Aorta (tissue), 5 donors: Measurements from ENCODE around the gene PHF13. TPM values are rescaled to one million over a fixed set of nuclear protein-coding genes. Genes with fewer than 3 reads are reported as not detected.
"Not testable (repeated sequence)": the region's sequence is repeated elsewhere in the genome, so short reads cannot be mapped to it uniquely, and the experiment has no call there.

Experiments
- ATAC-seq: fragments of 200-7000 bp; cut with Tn5 transposase; one replicate; pipeline ENCODE4 v1.9.1; 2022; ENCODE audit warnings: moderate library complexity; ENCODE audit not compliant: low FRiP score
- DNase-seq, 2 donors: peaks; one replicate each; pipeline ENCODE4 v3.0.0-alpha.2; 2020
- H3K27ac ChIP-seq, 2 donors: one replicate each; pipeline ENCODE4 v1.5.1; 2013; ENCODE audit warnings: low read length in 2 of 2, mild to moderate bottlenecking in 2 of 2, moderate library complexity in 2 of 2, control low read depth in 1 of 2, inconsistent platforms in 1 of 2, low read depth in 1 of 2
- H3K27me3 ChIP-seq, 2 donors: one replicate each; pipeline ENCODE4 v1.6.1; 2013; ENCODE audit warnings: control low read depth in 1 of 2, low read length in 1 of 2, mild to moderate bottlenecking in 1 of 2, moderate library complexity in 1 of 2; ENCODE audit not compliant: insufficient read depth in 2 of 2, control insufficient read depth in 1 of 2
- H3K36me3 ChIP-seq, 2 donors: one replicate each; pipeline ENCODE4 v1.6.1; 2013; ENCODE audit warnings: control low read depth in 1 of 2, low read length in 1 of 2, mild to moderate bottlenecking in 1 of 2; ENCODE audit not compliant: insufficient read depth in 2 of 2, control insufficient read depth in 1 of 2
- H3K4me1 ChIP-seq, 2 donors: one replicate each; pipeline ENCODE4 v1.6.1; 2013; ENCODE audit warnings: low read length in 2 of 2, control low read depth in 1 of 2, mild to moderate bottlenecking in 1 of 2, moderate library complexity in 1 of 2; ENCODE audit not compliant: insufficient read depth in 2 of 2, control insufficient read depth in 1 of 2
- H3K4me3 ChIP-seq, 2 donors: one replicate each; pipeline ENCODE4 v1.5.1; 2013; ENCODE audit warnings: low read length in 2 of 2, control low read depth in 1 of 2, mild to moderate bottlenecking in 1 of 2
- H3K9me3 ChIP-seq: one replicate; pipeline ENCODE4 v1.6.1; 2013; ENCODE audit warnings: mild to moderate bottlenecking, low read length; ENCODE audit not compliant: control insufficient read depth
- WGBS, 2 donors: extraction: QIAGEN DNeasy Blood & Tissue Kit; methylation state at CpG; one replicate each; pipeline ENCODE4 v1.1.7; 2013; 5-methylcytosine and 5-hydroxymethylcytosine counted together
- intact Hi-C, 2 donors: fragments of 100-400 bp; cut with DNase I; formaldehyde crosslinking; loops; one replicate each; pipeline versions ENCODE4 v1.14.2 to v1.15.0; 2022
- polyA plus RNA-seq, 2 donors: library from polyadenylated mRNA; stranded (reverse); fragments of 200-250 nt; gene quantifications; one replicate each; pipeline ENCODE4 v1.2.3, GENCODE V29; 2013
- total RNA-seq, 2 donors: library from RNA; stranded (reverse); fragmentation: NEBNext Ultra II Directional; extraction: Animal tissue kit (Norgen Biotek cat#: 25700); gene quantifications; one replicate each; pipeline ENCODE4 v1.2.1, GENCODE V29; 2021
- donor health status: healthy with polysubstance abuse.
- donor health status: Bipolar disorder and iron deficiency.
- donor health status: DM: no; HTN: no; CAD: no.
- donor health status: DM: no; HTN: no; CAD: no.
- donor health status: DM: yes; HTN: yes; CAD: no.

PHF13 gene
- total and polyA plus RNA-seq, 4 donors: 3.6 to 19.3 (median 14.9) TPM

GRCh38 chr1:6632588-6633514, 19.3 kb downstream of the PHF13 start:
- DNase-seq (no peak), ATAC-seq (no peak)
- Histone ChIP-seq H3K9me3 (no peaks in the 10 kb centered on the region), H3K4me1 (no peaks in the 10 kb centered on the region), H3K27ac (no peak overlapping the region), H3K36me3 (peaks cover 0 to 7% of the 10 kb centered on the region in 2 donors), H3K4me3 (no peak overlapping the region), H3K27me3 (no peaks in the 10 kb centered on the region)
- intact Hi-C loops: no loop called here
- 86% methylated on average over 29 to 30 of the region's 30 CpGs for WGBS, 2 donors

DNA sequence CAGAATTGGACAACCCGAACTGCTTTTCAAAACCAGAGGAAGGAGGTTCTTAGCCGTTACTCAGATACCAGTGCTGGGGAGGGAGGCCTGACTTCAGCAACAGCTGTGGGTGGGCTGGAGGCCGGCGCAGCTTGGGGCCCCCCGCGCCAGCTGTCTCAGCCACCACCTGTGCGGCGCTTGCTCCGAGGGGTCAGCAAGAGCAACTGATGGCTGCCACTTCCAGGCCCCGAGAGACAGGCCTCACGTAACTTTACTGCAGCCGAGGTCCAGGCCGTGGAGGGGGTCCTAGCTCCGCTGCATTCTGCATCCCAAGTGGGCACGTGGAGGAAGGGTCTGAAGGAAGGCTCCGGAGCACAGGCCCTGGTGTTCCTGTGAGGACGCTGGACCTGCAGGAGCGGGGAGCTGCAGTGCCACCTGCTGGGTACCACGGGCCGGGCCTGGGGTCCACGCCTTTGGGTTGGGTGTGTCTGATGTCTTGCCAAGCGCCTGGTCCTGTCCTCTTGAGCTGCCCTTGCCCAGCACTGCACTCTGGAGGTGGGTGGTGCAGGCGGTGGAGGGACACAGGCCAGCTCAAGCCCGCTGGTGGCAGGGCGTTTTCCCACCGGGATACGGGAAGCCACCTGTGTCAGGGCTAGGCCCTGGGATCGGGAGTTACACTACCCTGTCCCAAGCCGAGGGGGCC, 21.0 kb downstream of the PHF13 start:
- WGBS, 2 donors: 66 to 67% methylated on average over 27 to 29 of the region's 29 CpGs
- Histone ChIP-seq H3K4me3 (no peak overlapping the region), H3K27ac (no peak overlapping the region), H3K9me3 (no peaks in the 10 kb centered on the region), H3K27me3 (no peaks in the 10 kb centered on the region), H3K36me3 (peaks cover 0 to 6% of the 10 kb centered on the region in 2 donors), H3K4me1 (no peaks in the 10 kb centered on the region)
- DNase-seq (peak; percentile 66 to 85), ATAC-seq (peak; percentile 27)
- intact Hi-C loops: no loop called here

- Histone ChIP-seq H3K27ac (no peak overlapping the region), H3K4me1 (no peaks in the 10 kb centered on the region), H3K27me3 (no peaks in the 10 kb centered on the region), H3K4me3 (no peak overlapping the region), H3K9me3 (no peaks in the 10 kb centered on the region), H3K36me3 (peaks cover 0 to 6% of the 10 kb centered on the region in 2 donors)
- no peak for ATAC-seq
- DNase-seq: no peak
- intact Hi-C loops: no loop called here
- 74% methylated on average over 20 of the region's 20 CpGs for WGBS, 2 donors
Observed at GRCh38 chr1:6635161-6635909, 21.8 kb downstream of the PHF13 start.

DNA sequence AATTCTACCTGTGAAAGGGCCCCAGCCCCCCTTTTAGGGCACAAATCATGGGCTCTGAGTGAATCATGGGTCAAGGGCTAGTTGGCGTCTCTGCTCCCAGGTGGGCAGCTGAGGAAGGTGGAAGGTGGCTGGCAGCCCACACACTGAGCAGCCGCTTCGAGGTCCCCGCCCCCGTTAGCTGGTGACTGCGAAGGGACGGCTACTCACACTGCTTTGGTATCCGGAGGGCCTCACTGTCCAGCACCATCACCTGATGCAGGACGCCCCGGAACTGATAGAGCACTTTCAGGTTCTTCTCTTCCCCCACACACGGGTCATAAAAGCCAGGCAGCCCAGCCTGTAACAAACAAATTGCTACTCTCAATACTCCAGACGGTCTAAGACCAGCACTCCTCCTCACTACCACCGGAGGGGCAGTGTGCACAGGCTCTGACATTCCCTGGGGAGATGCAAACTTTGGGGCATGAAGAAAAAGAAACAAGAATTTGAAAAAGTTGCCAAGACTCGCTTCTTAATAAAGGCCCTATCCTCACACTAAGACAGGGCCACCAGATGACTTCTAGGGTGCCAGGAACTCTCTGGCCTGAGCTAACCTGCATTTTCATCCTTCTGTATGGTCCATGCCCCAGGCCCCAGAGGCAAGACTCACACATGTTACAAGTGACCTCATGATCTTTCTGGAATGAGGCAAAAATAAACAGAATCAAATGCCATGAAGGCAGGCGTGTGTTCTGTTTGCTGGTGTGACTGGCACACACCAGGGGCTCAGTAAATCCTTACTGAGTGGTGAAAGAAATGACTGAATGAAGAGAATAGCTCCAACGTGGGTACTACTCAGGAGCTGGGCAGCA, 22.6 kb downstream of the PHF13 start:
- H3K4me1 ChIP-seq: no peaks in the 10 kb centered on the region
- no peak overlapping the region for H3K4me3 ChIP-seq
- no peaks in the 10 kb centered on the region for H3K27me3 ChIP-seq
- DNase-seq: no peak
- H3K36me3 ChIP-seq: peaks cover 0 to 6% of the 10 kb centered on the region in 2 donors
- no peaks in the 10 kb centered on the region for H3K9me3 ChIP-seq
- intact Hi-C loops: no loop called here
- no peak for ATAC-seq
- peak overlapping the region in 1 of 2 donors; percentile 10 for H3K27ac ChIP-seq
- 61 to 64% methylated on average over 16 of the region's 16 CpGs for WGBS, 2 donors

DNA sequence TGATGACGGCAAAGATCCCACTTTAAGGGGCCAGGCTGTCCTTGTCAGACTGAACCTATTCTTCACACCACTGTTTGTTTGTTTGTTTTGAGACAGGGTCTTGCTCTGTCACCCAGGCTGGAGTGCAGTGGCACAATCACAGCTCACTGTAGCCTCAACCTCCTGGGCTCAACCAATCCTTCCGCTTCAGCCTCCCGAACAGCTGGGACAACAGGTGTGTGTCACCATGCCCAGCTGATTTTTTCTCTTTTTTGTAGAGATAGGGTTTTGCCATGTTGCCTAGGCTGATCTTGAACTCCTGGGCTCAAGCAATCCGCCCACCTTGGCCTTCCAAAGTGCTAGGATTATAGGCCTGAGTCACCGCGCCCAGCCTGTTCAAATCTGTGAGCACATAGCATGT, 23.2 kb downstream of the PHF13 start:
- intact Hi-C loops, H3K4me3 ChIP-seq, H3K4me1 ChIP-seq, H3K27me3 ChIP-seq, H3K9me3 ChIP-seq, H3K36me3 ChIP-seq, H3K27ac ChIP-seq, DNase-seq, ATAC-seq: not testable (repeated sequence)
- 87 to 96% methylated on average over 6 of the region's 6 CpGs for WGBS, 2 donors

- no peaks in the 10 kb centered on the region for H3K9me3 ChIP-seq
- no peaks in the 10 kb centered on the region for H3K4me1 ChIP-seq
- peak; percentile 23 for ATAC-seq
- DNase-seq: no peak
- 62% methylated on average over 9 of the region's 9 CpGs for WGBS, 2 donors
- peak overlapping the region in 1 of 2 donors; percentile 7 for H3K27ac ChIP-seq
- H3K4me3 ChIP-seq: no peak overlapping the region
- peaks cover 0 to 3% of the 10 kb centered on the region in 2 donors for H3K36me3 ChIP-seq
- no peaks in the 10 kb centered on the region for H3K27me3 ChIP-seq
- intact Hi-C loops: no loop called here
Observed at GRCh38 chr1:6637770-6638169, 24.2 kb downstream of the PHF13 start.

DNA sequence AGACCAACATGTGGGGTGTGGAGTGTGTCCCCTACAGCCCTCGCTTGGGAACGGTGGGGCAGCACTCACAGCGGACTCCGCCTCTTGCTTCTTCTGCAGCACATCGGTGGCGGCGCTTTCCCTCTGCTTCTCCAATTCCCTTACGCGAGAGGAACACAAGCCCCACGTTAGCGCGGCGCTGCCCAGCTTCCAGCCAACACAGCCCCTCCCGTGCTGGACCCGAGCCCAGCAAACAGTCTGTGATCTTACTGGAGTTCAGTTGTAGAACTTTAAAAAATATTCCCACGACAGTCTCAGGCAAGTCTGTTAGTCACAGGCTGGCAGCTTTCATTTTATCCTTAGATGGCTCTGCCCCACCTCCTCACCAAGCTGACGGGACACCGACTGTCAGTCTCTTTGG, 24.7 kb downstream of the PHF13 start:
- ATAC-seq: peak; percentile 88
- Histone ChIP-seq H3K4me3 (no peak overlapping the region), H3K27ac (peak overlapping the region in 1 of 2 donors; percentile 7), H3K9me3 (no peaks in the 10 kb centered on the region), H3K4me1 (no peaks in the 10 kb centered on the region), H3K27me3 (no peaks in the 10 kb centered on the region), H3K36me3 (peaks cover 0 to 2% of the 10 kb centered on the region in 2 donors)
- peak; percentile 94 to 97 for DNase-seq
- 9 to 16% methylated on average over 18 of the region's 18 CpGs for WGBS, 2 donors
- intact Hi-C loops: no loop called here

GRCh38 chr1:6640867-6641266, 27.3 kb downstream of the PHF13 start:
- 88 to 98% methylated on average over 3 of the region's 3 CpGs for WGBS, 2 donors
- not testable (repeated sequence) for H3K36me3 ChIP-seq, DNase-seq

More at GRCh38 chr1:6640867-6641266, 27.3 kb downstream of the PHF13 start:
- H3K27ac ChIP-seq, H3K9me3 ChIP-seq, ATAC-seq, H3K27me3 ChIP-seq, H3K4me3 ChIP-seq, H3K4me1 ChIP-seq: not testable (repeated sequence)
- intact Hi-C loops: loop anchor here in 1 of 2 donors (10.0 kb wide), 1 partner anchor 86 kb away; the partner anchor contains the start of genes NOL9 and TAS1R1
